ENCODE measurements around the gene HSD11B1L.

- TF ChIP-seq CTCF (IDR thresholded peaks at IDR 0.05): no peak
- TF ChIP-seq POLR2A (IDR thresholded peaks at IDR 0.05): no peak
These were observed 29.5 kb upstream of the HSD11B1L start for GRCh38 chr19:5651361-5651760.

All from body of pancreas (tissue), 4 donors.